ENCODE results near the gene NLRP9. TPM values are rescaled to one million over a fixed set of nuclear protein-coding genes. Genes with fewer than 3 reads are reported as not detected.

The NLRP9 gene
- total and polyA plus RNA-seq, 2 of the 8 experiments (the other 6 are each of a cell fraction or from before 2014, with no cell fraction given): not detected

DNA sequence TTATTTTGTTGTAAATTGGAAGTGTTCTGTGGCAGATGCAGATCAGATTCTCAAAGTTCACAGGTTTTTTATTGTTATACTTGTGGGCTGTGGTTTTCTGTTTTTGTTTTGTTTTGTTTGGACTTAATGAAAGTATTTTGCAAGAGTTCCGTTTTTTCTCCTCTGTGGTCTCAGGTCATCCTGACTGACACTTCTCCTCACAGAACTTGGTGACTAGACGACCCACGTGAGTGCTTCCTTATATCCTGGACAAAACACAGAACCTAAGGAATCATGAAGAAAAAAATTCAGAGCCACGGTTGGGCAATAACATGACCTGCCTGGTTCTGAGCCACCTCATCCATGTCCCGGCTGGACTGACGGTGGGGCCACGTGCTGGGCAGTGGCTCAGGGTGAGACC is 28.3 kb upstream of the NLRP9 start (continued):
- TF ChIP-seq, protein P1, sequence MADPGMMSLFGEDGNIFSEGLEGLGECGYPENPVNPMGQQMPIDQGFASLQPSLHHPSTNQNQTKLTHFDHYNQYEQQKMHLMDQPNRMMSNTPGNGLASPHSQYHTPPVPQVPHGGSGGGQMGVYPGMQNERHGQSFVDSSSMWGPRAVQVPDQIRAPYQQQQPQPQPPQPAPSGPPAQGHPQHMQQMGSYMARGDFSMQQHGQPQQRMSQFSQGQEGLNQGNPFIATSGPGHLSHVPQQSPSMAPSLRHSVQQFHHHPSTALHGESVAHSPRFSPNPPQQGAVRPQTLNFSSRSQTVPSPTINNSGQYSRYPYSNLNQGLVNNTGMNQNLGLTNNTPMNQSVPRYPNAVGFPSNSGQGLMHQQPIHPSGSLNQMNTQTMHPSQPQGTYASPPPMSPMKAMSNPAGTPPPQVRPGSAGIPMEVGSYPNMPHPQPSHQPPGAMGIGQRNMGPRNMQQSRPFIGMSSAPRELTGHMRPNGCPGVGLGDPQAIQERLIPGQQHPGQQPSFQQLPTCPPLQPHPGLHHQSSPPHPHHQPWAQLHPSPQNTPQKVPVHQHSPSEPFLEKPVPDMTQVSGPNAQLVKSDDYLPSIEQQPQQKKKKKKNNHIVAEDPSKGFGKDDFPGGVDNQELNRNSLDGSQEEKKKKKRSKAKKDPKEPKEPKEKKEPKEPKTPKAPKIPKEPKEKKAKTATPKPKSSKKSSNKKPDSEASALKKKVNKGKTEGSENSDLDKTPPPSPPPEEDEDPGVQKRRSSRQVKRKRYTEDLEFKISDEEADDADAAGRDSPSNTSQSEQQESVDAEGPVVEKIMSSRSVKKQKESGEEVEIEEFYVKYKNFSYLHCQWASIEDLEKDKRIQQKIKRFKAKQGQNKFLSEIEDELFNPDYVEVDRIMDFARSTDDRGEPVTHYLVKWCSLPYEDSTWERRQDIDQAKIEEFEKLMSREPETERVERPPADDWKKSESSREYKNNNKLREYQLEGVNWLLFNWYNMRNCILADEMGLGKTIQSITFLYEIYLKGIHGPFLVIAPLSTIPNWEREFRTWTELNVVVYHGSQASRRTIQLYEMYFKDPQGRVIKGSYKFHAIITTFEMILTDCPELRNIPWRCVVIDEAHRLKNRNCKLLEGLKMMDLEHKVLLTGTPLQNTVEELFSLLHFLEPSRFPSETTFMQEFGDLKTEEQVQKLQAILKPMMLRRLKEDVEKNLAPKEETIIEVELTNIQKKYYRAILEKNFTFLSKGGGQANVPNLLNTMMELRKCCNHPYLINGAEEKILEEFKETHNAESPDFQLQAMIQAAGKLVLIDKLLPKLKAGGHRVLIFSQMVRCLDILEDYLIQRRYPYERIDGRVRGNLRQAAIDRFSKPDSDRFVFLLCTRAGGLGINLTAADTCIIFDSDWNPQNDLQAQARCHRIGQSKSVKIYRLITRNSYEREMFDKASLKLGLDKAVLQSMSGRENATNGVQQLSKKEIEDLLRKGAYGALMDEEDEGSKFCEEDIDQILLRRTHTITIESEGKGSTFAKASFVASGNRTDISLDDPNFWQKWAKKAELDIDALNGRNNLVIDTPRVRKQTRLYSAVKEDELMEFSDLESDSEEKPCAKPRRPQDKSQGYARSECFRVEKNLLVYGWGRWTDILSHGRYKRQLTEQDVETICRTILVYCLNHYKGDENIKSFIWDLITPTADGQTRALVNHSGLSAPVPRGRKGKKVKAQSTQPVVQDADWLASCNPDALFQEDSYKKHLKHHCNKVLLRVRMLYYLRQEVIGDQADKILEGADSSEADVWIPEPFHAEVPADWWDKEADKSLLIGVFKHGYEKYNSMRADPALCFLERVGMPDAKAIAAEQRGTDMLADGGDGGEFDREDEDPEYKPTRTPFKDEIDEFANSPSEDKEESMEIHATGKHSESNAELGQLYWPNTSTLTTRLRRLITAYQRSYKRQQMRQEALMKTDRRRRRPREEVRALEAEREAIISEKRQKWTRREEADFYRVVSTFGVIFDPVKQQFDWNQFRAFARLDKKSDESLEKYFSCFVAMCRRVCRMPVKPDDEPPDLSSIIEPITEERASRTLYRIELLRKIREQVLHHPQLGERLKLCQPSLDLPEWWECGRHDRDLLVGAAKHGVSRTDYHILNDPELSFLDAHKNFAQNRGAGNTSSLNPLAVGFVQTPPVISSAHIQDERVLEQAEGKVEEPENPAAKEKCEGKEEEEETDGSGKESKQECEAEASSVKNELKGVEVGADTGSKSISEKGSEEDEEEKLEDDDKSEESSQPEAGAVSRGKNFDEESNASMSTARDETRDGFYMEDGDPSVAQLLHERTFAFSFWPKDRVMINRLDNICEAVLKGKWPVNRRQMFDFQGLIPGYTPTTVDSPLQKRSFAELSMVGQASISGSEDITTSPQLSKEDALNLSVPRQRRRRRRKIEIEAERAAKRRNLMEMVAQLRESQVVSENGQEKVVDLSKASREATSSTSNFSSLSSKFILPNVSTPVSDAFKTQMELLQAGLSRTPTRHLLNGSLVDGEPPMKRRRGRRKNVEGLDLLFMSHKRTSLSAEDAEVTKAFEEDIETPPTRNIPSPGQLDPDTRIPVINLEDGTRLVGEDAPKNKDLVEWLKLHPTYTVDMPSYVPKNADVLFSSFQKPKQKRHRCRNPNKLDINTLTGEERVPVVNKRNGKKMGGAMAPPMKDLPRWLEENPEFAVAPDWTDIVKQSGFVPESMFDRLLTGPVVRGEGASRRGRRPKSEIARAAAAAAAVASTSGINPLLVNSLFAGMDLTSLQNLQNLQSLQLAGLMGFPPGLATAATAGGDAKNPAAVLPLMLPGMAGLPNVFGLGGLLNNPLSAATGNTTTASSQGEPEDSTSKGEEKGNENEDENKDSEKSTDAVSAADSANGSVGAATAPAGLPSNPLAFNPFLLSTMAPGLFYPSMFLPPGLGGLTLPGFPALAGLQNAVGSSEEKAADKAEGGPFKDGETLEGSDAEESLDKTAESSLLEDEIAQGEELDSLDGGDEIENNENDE (IDR thresholded peaks at IDR 0.05; ENCODE audit: insufficient replicate concordance, low read length): no peak
- TF ChIP-seq, protein P2, sequence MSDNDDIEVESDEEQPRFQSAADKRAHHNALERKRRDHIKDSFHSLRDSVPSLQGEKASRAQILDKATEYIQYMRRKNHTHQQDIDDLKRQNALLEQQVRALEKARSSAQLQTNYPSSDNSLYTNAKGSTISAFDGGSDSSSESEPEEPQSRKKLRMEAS (IDR thresholded peaks at IDR 0.05): no peak
- TF ChIP-seq PHF8 (conservative IDR thresholded peaks at IDR 0.05; ENCODE audit: low read depth, low read length) (no peak), CEBPB (IDR thresholded peaks at IDR 0.05; ENCODE audit: low read depth, low read length) (no peak)

All from H1 (cell line).